ENCODE results near the gene RSAD1.

Gene RSAD1

DNA sequence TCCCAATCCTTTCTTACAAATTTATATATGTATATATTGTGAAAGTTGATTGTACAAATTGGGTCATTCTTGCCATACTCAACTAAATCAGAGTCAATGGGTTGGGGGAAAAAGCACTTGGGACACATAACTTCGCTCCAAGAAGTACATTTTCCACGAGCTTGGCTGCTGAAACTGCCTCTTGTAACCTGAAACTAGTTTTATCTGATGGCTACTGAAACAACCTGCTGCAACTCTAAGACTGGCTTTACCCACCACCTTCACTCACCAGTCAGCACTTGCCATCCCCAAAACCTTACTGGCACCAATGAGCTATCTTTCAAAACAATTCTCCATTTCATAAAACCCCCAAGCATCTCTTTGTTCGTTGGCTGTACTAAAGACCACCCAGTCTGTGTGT lies 15.1 kb downstream of the RSAD1 start:
- DNase-seq (ENCODE audit: low read depth in 3 of 3), result no peak

GRCh38 chr17:50495217-50495823 lies 16.7 kb downstream of the RSAD1 start:
- no peak for DNase-seq (ENCODE audit: low read depth in 3 of 3)

DNA sequence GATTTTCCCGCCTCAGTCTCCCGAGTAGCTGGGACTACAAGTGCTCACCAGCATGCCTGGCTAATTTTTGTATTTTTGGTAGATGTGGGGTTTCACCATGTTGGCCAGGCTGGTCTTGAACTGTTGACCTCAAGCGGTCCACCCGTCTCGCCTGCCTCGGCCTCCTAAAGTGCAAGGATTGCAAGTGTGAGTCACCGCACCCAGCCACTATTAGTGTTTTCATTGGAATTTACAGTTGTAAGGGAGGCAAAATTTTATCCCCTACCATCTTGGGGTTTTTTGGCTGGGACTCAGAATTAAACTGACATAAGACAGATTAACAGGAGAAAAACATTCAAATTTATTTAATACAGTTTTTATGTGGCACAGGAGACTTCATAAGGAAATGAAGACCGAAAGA lies 17.3 kb downstream of the RSAD1 start:
- no peak for DNase-seq (ENCODE audit: low read depth in 3 of 3)

DNA sequence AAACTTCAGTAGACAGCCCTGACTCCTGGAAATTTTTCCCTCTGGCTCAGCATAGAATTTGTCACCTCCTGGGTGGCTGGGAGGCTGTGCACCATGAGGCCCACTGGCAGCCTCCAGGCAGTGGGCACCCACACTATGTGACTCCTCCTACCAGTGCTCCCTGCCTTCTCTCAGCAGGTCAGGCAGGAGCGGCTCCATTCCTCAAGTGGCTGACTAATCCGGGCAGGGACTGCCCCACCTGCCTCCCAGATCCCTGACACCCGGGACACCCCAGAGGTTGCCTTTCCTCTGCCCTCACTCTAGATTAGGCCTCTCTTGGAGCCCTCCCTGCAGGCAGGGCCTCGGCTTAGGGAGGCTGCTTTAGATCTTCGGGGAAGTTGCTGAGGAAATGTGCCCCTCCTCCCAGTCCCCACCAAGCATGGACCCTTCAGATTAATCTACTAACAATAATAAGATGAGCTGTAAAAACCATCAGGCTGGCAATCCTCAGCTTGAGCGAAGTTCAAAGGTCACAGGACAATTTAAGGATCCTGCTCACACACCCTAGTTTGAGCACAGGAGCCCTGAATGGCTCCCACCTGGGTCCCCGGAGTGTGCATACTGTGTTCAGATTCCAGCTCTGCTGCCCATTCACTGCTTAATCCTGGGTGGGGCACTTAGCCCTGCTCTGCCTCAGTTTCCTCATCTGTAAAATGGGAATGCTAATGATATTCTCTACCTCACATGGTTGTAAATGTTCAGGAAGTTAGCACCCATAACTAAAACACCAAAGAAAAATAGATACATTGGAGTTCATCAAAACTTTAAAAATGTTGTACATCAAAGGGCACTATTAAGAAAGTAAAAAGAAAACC lies 19.6 kb downstream of the RSAD1 start:
- no peak for DNase-seq (ENCODE audit: low read depth in 3 of 3)

- no peak for DNase-seq (ENCODE audit: low read depth in 3 of 3)
Measured at GRCh38 chr17:50499270-50499669, 20.6 kb downstream of the RSAD1 start.

GRCh38 chr17:50499721-50500120 lies 21.1 kb downstream of the RSAD1 start:
- no peak for DNase-seq (ENCODE audit: low read depth in 3 of 3)

GRCh38 chr17:50501054-50501453 lies 22.4 kb downstream of the RSAD1 start:
- DNase-seq (ENCODE audit: low read depth in 3 of 3), result no peak

DNA sequence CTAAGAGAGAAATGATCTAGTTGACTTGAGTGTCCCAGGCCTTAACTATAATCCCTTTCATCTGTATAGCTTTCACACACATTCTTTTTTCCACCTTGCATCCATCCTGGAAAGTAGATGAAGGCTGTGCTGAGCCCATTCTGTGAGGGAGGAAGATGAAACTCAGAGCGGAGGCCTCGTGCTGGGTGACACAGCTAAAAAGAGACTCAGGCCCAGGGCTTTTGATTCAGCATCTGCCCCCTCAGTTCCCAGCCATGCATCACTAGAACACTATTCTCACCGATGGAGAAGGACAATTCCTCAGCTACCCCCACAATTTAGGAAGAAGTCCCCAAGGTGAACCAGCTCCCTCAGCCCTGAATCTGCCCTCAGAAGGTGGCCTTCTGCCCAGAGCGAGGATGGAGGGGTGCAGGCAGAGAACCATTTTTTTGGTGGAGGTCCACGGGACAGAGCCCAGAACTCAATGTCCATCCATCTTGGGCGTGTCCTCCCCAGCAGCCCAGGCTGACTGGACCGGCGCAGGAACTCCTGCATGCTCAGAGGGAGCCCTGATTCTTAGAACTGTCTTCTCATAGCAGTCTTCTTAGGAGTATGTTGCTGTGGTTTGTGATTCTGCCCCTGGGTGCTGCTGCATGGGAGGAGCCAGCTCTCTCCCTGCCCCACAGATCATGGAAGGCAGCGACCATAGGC lies 23.8 kb downstream of the RSAD1 start:
- no peak for DNase-seq (ENCODE audit: low read depth in 3 of 3)

DNA sequence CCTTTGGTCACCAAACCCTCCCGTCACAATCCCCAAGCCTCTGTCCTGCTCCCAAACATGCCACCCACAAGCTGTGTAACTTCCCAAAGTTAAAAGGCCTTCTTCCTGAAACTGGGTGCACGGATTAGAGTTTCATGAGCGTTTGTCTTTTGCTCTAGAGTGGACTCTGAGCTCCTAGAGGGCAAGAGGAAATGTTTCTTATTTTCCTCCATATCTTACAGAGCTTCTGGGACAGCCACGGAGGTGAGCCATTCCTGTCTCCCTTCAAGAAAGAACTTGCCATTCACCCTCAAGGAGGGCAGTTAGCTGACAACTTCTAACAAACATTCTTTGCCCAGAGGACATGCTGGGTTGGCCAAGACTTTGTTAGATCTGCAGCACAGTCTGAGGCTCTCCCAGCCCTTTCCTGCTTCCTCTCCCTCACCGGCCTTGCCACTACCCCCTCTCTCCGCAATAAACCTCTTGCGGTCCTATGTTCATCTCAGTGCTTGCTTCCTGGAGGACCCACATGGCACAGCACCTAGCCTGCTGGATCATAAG lies 27.0 kb downstream of the RSAD1 start:
- DNase-seq (ENCODE audit: low read depth in 3 of 3), result no peak

GRCh38 chr17:50506298-50506697 lies 27.6 kb downstream of the RSAD1 start:
- DNase-seq (ENCODE audit: low read depth in 3 of 3), result no peak

- DNase-seq (ENCODE audit: low read depth in 3 of 3), result peak; percentile 57 to 71 (median 63)
Measured at GRCh38 chr17:50507871-50508572, 29.4 kb downstream of the RSAD1 start, which contains the start of gene MYCBPAP. Gene MYCBPAP (plus strand): TSS chr17:50508439. CDS start chr17:50508675, 236 bp downstream.

DNA sequence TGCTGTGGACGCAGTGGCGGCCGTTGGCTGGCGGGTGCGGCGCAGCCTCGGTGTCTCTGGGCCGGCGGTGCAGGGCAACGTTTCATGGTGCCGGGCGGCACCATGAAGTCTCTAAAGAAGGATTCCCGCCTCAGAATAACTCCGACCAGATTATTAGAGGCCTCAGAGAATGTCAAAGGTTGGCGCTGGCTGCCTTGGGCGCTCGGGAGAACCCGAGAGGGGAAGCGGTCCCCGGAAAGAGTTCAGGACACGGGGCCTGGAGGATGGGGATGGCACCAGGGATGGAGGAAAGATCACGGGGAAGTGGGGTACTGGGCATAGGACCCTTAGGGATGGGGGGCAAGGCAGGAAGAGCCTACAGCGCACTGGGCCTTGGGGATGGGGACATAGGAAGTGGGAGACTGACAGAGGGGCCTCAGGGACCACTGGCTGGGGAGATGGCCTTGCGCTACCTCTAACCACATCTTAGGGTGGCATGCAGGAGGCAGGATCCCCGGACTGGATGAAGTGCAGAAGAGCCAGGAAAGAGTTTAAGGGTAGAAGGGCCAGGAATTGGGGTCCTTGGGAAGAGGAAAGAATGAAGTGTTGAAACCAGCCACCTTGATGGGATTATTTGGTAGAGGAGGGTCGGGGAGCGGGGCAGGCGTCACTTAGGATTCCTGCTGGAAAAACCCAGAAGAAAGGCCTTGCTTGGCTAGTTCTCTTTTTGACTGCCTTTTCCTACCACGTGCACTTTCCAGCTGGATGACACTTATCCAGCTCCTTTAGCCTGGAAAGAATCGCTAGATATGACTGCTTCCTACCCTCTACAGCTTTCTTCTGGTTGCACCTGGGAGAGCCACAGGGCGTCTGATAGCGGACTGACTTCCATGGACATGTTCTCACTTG lies 30.2 kb downstream of the RSAD1 start:
- DNase-seq (ENCODE audit: low read depth in 3 of 3), result no peak

DNA sequence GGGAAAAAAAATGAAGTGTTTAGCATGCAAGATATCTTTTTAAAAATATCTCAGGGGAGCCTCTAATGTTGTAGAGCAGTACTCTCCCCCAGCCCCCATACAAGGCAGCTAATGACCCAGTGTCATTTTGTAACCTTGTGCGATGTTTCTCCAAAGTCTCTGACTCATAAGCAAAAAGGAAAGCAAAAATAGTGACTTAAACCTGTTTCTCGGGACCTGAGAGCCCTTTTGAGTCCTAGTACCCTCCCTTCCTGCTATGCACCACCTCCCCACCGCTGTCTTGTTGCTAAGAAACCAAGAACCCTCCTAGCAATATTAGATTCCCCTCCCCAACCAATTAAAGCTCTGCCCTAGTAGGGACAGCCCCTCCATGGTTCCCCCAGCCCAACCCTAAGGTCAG lies 32.4 kb downstream of the RSAD1 start:
- DNase-seq (ENCODE audit: low read depth in 3 of 3), result peak in 2 of 3 donors; percentile 25 to 50

DNA sequence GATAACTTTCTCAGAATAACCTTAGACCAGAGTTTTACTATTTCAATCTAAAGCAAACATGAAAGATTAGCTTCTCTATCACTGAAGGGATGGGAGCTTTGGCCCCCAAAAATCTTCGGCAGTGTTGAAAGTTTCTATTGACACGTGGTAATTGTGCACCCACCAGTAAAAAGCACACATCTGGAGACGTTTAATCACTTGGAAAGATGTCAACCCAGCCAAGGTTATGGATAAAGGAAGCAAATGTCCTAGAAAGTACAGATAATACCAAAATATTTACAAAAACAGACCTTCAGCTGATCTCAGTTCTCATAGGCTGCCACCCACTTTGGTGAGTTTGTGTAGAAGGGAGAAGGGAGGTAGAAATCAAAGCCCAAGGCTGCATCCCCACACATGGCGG lies 34.8 kb downstream of the RSAD1 start:
- no peak for DNase-seq (ENCODE audit: low read depth in 3 of 3)

GRCh38 chr17:50514388-50514787 lies 35.7 kb downstream of the RSAD1 start:
- no peak for DNase-seq (ENCODE audit: low read depth in 3 of 3)

DNA sequence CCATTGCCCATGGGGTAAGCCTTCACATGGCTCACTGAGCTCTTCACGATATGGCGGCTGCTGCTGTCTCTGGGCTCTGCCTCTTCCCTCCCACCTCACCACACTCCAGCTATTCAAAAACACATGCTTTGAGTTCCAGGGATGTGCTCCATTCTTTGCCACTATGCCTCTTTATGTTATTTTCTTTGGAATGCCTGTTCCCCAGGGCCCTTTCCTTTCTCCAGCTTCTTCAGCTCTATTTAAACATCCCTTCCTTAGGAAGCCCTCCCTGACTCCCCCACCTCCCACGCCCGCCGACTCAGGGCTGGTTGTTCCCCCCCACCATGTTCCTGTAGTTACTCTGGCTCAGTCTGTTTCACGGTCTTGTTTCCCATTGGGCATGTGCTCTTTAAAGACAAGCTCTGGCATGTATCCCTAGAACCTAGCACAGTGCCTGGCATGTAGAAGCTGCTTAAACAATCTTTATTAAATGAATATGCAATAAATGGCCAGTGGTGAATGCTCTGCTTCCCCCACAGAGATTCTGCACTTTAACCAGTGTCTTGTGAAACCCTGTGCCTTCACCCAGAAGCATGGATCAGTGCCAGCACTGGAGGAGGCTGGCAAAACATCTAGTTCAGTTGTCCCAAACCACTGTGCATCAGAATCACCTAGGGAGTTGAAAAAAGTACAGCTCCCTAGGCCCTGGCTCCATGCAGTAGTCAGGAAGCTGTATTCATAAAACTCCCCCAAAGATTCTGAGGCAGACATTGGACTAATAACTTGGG lies 36.5 kb downstream of the RSAD1 start:
- no peak for DNase-seq (ENCODE audit: low read depth in 3 of 3)

DNA sequence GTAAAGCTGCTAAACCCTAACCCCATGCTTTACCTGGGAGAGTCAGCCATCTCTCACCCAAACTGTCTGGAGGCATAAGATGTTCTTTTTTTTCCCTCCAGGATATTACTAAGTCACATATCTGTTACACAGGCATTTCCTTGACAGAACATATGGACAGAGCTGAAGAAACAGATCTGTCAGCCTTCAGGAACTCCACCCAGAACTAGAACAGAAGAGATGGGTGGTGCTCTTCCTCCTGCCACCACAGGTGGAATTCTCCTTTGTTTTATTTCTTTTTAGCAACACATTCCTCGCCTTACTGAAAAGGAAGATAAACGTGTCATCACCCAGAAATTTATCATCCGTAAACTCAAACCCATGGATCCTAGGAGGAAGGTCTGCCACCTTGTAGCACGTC lies 38.4 kb downstream of the RSAD1 start:
- DNase-seq (ENCODE audit: low read depth in 3 of 3), result no peak

DNA sequence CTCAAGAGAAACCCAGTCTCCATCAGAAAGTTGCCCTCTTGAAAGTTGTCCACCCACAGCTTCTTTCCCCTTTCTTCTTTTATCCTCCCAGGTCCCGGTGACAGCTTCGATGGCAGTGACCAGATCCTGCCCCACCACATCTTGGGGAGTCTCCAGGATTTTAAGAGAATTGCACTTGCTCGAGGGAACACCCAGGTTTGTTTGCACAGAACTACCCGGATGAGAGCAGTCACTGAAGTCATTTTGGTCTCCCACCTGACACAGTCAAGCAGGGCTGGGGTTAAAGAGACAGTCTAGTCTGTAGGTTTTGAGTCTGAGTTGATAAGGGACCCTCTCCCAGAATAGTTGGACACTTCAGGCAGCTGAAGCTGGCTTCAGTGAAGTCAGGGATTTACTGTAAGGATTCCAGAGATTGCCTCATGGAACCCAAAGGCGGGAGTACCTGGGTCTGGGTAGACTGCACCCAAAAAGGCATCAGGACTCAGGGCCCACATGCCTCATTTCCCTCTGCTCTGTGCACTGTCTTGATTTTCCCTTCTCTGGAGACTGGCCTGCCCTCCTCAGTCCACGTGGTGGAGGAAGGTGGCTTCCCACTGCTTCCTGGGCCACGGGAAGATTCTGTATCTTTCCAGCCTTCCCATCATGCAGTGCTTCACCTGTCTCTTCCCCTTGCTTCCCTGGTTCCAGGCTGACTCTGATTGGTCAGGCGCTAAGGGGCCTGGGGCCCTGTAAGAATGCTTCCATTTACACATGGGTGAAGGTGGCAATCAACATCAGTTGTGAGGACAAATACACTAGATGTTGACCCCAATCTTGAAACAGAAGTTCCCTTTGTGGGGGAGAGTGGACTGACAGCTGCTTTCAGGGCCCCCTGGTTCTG lies 39.1 kb downstream of the RSAD1 start:
- no peak for DNase-seq (ENCODE audit: low read depth in 3 of 3)
